ENCODE data around the gene RETSAT. TPM values are rescaled to one million over a fixed set of nuclear protein-coding genes. Genes with fewer than 3 reads are reported as not detected.
"Not testable (repeated sequence)": the region's sequence is repeated elsewhere in the genome, so short reads cannot be mapped to it uniquely, and the experiment has no call there.

The RETSAT gene
- total RNA-seq, 1 experiment from 2014 or later = 32.3 TPM

DNA sequence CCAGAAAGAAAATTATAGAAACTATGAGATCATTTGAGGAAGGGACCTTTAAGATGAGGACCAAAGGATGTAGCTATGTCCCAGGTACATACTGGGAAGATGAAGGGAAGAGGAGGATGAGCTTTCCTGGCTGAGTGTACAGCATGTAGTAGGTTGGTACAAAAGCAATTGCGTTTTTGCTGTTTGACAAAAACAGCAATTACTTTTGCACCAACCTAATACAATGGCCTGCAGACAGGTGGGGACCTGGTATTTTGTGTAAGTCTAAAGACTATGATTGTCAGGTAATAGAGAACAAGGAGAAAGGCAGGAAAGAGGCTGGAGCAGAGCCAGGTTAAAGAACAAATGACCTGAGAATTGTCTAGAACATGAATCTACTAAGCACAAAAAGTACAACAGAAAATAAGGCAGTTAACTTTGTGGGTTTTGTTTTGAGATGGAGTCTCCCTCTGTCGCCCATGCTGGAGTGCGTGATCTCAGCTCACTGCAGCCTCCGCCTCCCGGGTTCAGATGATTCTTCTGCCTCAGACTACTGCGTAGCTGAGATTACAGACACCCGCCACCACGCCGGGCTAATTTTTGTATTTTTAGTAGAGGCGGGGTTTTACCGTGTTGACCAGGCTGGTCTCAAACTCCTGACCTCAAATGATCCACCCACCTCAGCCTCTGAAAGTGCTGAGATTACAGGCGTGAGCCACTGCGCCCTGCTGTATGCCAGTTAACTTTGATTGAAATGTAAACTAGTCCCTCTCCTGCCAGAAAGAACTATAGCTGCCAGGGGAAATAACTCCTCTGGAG is 23.3 kb downstream of the RETSAT start:
- intact Hi-C loops (cut with micrococcal nuclease; ENCODE audit: unreplicated experiment) = no loop called here

DNA sequence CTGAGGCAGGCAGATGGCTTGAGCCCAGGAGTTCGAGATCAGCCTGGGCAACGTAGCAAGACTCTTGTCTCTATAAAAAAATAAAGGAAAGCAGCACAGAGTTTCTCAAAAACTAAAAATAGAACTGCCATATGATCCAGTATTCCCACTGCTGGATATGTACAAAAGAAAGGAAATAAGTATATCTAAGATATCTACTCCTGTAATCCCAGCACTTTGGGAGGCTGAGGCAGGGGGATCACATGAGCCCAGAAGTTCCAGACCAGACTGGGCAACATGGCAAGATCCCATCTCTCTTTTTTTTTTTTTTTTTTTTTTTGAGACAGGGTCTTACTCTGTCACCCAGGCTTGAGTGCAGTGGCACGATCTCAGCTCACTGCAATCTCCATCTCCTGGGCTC is 24.6 kb downstream of the RETSAT start:
- POLR2A ChIA-PET; DNase-seq; H3K9me3 ChIP-seq; H3K27ac Mint-ChIP-seq (ENCODE audit: unreplicated experiment); BruUV-seq (replicated peaks); H3K4me3 Mint-ChIP-seq (ENCODE audit: unreplicated experiment); H3K4me3 ChIP-seq (ENCODE audit: low read depth, low read length); CTCF ChIA-PET; H3K27me3 ChIP-seq (replicated peaks; ENCODE audit: control insufficient read depth, insufficient read depth, low read length); H3K36me3 ChIP-seq (ENCODE audit: control insufficient read depth, insufficient read depth, low read length); H3K27me3 Mint-ChIP-seq (ENCODE audit: insufficient read depth, unreplicated experiment): not testable (repeated sequence)
- peaks cover 21% of the 10 kb centered on the region for H3K4me1 Mint-ChIP-seq (ENCODE audit: low read depth, unreplicated experiment)
- intact Hi-C loops (cut with micrococcal nuclease; ENCODE audit: unreplicated experiment) = loop anchor here (5.0 kb wide), 1 partner anchor 208 kb away; the partner anchor contains the start of gene MAT2A
- peaks cover 11% of the 10 kb centered on the region for H3K9me3 Mint-ChIP-seq (ENCODE audit: unreplicated experiment)
- peaks cover 20% of the 10 kb centered on the region for H3K4me1 ChIP-seq
- peaks cover 35% of the 10 kb centered on the region for H3K36me3 Mint-ChIP-seq (ENCODE audit: insufficient read depth, unreplicated experiment)

More for the DNA sequence above, 23.3 kb downstream of the RETSAT start:
- H3K27me3 Mint-ChIP-seq (ENCODE audit: insufficient read depth, unreplicated experiment) = no peaks in the 10 kb centered on the region
- no peaks in the 10 kb centered on the region for H3K9me3 ChIP-seq
- peaks cover 21% of the 10 kb centered on the region for H3K36me3 Mint-ChIP-seq (ENCODE audit: insufficient read depth, unreplicated experiment)
- no peak overlapping the region for H3K4me3 Mint-ChIP-seq (ENCODE audit: unreplicated experiment)
- no peaks in the 10 kb centered on the region; the same call in 1 of the 2 replicates for H3K36me3 ChIP-seq (ENCODE audit: control insufficient read depth, insufficient read depth, low read length)
- TF ChIP-seq, protein P1, sequence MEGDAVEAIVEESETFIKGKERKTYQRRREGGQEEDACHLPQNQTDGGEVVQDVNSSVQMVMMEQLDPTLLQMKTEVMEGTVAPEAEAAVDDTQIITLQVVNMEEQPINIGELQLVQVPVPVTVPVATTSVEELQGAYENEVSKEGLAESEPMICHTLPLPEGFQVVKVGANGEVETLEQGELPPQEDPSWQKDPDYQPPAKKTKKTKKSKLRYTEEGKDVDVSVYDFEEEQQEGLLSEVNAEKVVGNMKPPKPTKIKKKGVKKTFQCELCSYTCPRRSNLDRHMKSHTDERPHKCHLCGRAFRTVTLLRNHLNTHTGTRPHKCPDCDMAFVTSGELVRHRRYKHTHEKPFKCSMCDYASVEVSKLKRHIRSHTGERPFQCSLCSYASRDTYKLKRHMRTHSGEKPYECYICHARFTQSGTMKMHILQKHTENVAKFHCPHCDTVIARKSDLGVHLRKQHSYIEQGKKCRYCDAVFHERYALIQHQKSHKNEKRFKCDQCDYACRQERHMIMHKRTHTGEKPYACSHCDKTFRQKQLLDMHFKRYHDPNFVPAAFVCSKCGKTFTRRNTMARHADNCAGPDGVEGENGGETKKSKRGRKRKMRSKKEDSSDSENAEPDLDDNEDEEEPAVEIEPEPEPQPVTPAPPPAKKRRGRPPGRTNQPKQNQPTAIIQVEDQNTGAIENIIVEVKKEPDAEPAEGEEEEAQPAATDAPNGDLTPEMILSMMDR (IDR thresholded peaks at IDR 0.05; ENCODE audit: insufficient read depth in 1 of 2, low read depth in 1 of 2, low read length in 1 of 2, severe bottlenecking in 1 of 2, unreplicated experiment in 1 of 2) = no peak
- ChIA-PET POLR2A (no interaction called here), CTCF (no interaction called here)
- H3K9me3 Mint-ChIP-seq (ENCODE audit: unreplicated experiment) = peaks cover 17% of the 10 kb centered on the region
- H3K27ac Mint-ChIP-seq (ENCODE audit: unreplicated experiment) = no peak overlapping the region
- DNase-seq = no peak
- BruUV-seq (replicated peaks) = no TSS peak
- H3K4me1 ChIP-seq = peaks cover 9% of the 10 kb centered on the region
- no peaks in the 10 kb centered on the region for H3K27me3 ChIP-seq (replicated peaks; ENCODE audit: control insufficient read depth, insufficient read depth, low read length)
- H3K4me3 ChIP-seq (ENCODE audit: low read depth, low read length) = no peak overlapping the region
- H3K4me1 Mint-ChIP-seq (ENCODE audit: low read depth, unreplicated experiment) = peaks cover 14% of the 10 kb centered on the region

DNA sequence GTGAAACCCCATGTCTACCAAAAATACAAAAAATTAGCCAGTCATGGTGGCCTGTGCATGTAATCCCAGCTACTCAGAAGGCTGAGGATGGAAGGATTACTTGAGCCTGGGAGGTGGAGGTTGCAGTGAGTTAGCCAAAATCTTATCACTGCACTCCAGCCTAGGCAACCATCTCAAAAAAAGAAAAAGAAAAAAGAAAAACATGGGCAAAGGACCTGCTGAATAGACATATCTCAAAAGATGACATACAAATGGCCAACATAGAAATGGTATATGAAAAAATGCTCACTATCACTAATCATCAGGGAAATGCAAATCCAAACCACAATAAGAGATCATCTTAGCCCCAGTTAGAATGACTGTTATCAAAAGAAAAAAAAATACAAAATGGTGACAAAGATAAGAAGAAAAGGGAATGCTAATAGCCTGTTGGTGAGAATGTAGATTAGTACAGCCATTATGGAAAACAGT is 25.1 kb downstream of the RETSAT start:
- no peaks in the 10 kb centered on the region for H3K27me3 ChIP-seq (replicated peaks; ENCODE audit: control insufficient read depth, insufficient read depth, low read length)
- peaks cover 25% of the 10 kb centered on the region for H3K4me1 ChIP-seq
- intact Hi-C loops (cut with micrococcal nuclease; ENCODE audit: unreplicated experiment) = loop anchor here (5.0 kb wide), 1 partner anchor 208 kb away; the partner anchor contains the start of gene MAT2A
- H3K36me3 ChIP-seq (ENCODE audit: control insufficient read depth, insufficient read depth, low read length) = no peaks in the 10 kb centered on the region; the same call in 1 of the 2 replicates
- peaks cover 40% of the 10 kb centered on the region for H3K36me3 Mint-ChIP-seq (ENCODE audit: insufficient read depth, unreplicated experiment)
- ChIA-PET CTCF (no interaction called here), POLR2A (interaction anchor here (2.5 kb wide), 1 partner anchor 90 kb away, joined by 8 read pairs; the partner anchor contains the start of gene SH2D6)
- no peak overlapping the region for H3K4me3 Mint-ChIP-seq (ENCODE audit: unreplicated experiment)
- no peak overlapping the region for H3K4me3 ChIP-seq (ENCODE audit: low read depth, low read length)
- peaks cover 7% of the 10 kb centered on the region for H3K9me3 Mint-ChIP-seq (ENCODE audit: unreplicated experiment)
- H3K4me1 Mint-ChIP-seq (ENCODE audit: low read depth, unreplicated experiment) = peaks cover 22% of the 10 kb centered on the region
- H3K27me3 Mint-ChIP-seq (ENCODE audit: insufficient read depth, unreplicated experiment) = no peaks in the 10 kb centered on the region
- TF ChIP-seq, protein P1 (IDR thresholded peaks at IDR 0.05; ENCODE audit: insufficient read depth in 1 of 2, low read depth in 1 of 2, low read length in 1 of 2, severe bottlenecking in 1 of 2, unreplicated experiment in 1 of 2) = no peak
- no peak for DNase-seq
- H3K27ac Mint-ChIP-seq (ENCODE audit: unreplicated experiment) = no peak overlapping the region
- H3K9me3 ChIP-seq = no peaks in the 10 kb centered on the region
- no TSS peak for BruUV-seq (replicated peaks)
